T-helper 17 cell (primary cell): ENCODE measurements around the gene STK39. TPM values are rescaled to one million over a fixed set of nuclear protein-coding genes. Genes with fewer than 3 reads are reported as not detected.

Experiments used
- ATAC-seq: fragments of 150-1000 bp; cut with Tn5 transposase; 2 replicates; pipeline ENCODE4 v1.10.0; 2021; ENCODE audit warnings: mild to moderate bottlenecking, moderate library complexity
- DNase-seq, 3 donors: peaks; one replicate each; pipeline versions ENCODE4 v3.0.0 to v3.0.0-alpha.2; 2020 to 2021
- H3K9me3 ChIP-seq: one replicate; pipeline ENCODE4 v1.7.0; 2013; ENCODE audit warnings: low read length, mild to moderate bottlenecking; ENCODE audit not compliant: control insufficient read depth, poor library complexity, severe bottlenecking
- H3K27ac Mint-ChIP-seq: one replicate; pipeline ENCODE4 v1.8.0; 2022; ENCODE audit warnings: mild to moderate bottlenecking, moderate library complexity, mixed read lengths
- H3K27me3 Mint-ChIP-seq: one replicate; pipeline ENCODE4 v1.8.0; 2022; ENCODE audit warnings: mixed read lengths
- H3K36me3 Mint-ChIP-seq: one replicate; pipeline ENCODE4 v1.8.0; 2022; ENCODE audit warnings: low read depth, mixed read lengths
- H3K4me1 Mint-ChIP-seq: one replicate; pipeline ENCODE4 v1.8.0; 2022; ENCODE audit warnings: mild to moderate bottlenecking, mixed read lengths
- H3K4me3 Mint-ChIP-seq: one replicate; pipeline ENCODE4 v1.8.0; 2022; ENCODE audit warnings: mild to moderate bottlenecking, moderate library complexity, mixed read lengths
- total RNA-seq, 4 donors: library from RNA in 2 of 4; stranded (reverse) in 2 of 4; gene quantifications; one replicate each; pipeline ENCODE4 v1.2.3 and lab custom pipeline; 2022 to 2026

STK39 gene
- total RNA-seq, 2 donors from 2014 or later: 24.1 to 26.1 TPM

- H3K9me3 ChIP-seq: no peaks in the 10 kb centered on the region
- ATAC-seq (no peak), DNase-seq (no peak)
- Mint-ChIP-seq H3K27me3 (no peaks in the 10 kb centered on the region), H3K4me3 (no peak overlapping the region), H3K36me3 (no peaks in the 10 kb centered on the region), H3K27ac (no peak overlapping the region), H3K4me1 (peaks cover 32% of the 10 kb centered on the region)
Observed at GRCh38 chr2:168182550-168183249, 64.7 kb downstream of the STK39 start.

DNA sequence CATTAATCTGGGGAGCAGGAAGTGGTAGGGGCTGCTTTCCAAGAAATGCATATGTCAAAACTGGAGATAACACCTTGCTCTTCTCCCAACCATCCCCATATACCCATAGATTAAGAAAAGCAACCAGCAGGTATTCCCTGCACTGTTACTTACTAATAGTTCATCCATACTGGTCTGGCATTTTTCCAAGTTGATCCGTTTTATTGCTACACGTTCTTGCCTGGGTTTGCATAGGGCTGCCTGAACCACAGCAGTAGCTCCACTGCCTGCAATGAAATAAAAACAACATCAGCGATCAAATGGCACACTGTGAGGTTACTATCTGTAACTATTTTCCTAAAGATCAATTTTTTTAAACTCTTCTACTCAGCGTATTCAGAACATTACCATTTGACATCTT is 65.6 kb downstream of the STK39 start:
- no peaks in the 10 kb centered on the region for H3K9me3 ChIP-seq
- Mint-ChIP-seq H3K27ac (peak overlapping the region; percentile 2), H3K27me3 (no peaks in the 10 kb centered on the region), H3K4me3 (no peak overlapping the region), H3K36me3 (no peaks in the 10 kb centered on the region), H3K4me1 (peaks cover 36% of the 10 kb centered on the region)
- ATAC-seq (no peak), DNase-seq (no peak)

DNA sequence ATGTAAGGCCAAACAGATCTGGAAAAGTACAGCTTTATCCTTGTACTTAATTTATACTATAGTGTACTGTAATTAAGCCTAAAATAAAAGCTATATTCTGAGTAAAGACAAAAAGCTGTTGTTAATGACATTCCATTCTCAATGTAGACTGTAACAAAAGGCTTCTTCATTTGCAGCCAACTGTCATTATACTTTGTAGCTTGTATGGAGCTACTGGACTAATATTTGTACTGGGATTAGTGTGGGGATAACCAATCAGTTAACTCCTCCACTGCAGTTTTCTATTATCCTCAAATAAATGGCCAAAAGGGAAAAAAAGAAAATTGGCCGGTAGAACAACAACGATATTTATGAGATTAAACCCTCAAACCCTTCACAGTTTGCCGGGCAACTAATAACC is 66.5 kb downstream of the STK39 start:
- Mint-ChIP-seq H3K4me3 (no peak overlapping the region), H3K27ac (no peak overlapping the region), H3K27me3 (no peaks in the 10 kb centered on the region), H3K4me1 (peaks cover 38% of the 10 kb centered on the region), H3K36me3 (no peaks in the 10 kb centered on the region)
- DNase-seq (no peak), ATAC-seq (no peak)
- no peaks in the 10 kb centered on the region for H3K9me3 ChIP-seq

DNA sequence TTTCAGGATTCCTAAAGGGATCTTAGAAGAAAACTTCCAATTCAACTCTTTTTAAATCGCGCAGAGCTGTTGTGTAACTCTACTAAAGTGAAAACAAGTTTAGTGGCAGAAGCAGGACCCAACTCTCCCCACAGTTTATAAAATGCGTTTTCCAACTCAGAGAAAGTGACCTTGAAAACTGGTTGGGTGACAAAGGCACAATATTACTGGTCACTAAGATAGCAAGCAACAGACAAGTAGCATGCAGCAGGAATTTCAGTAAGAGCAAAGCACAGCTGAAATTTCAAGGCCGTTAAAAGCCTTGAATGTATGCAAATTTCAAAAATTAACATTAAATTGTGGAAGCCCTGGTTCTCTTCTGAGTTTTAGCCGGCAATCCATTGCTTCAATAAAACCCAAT is 66.9 kb downstream of the STK39 start:
- H3K9me3 ChIP-seq: no peaks in the 10 kb centered on the region
- Mint-ChIP-seq H3K36me3 (no peaks in the 10 kb centered on the region), H3K4me1 (peaks cover 37% of the 10 kb centered on the region), H3K4me3 (no peak overlapping the region), H3K27ac (no peak overlapping the region), H3K27me3 (no peaks in the 10 kb centered on the region)
- ATAC-seq (no peak), DNase-seq (no peak)

- Mint-ChIP-seq H3K27ac (no peak overlapping the region), H3K4me1 (peaks cover 42% of the 10 kb centered on the region), H3K4me3 (no peak overlapping the region), H3K27me3 (no peaks in the 10 kb centered on the region), H3K36me3 (no peaks in the 10 kb centered on the region)
- ATAC-seq (no peak), DNase-seq (no peak)
- no peaks in the 10 kb centered on the region for H3K9me3 ChIP-seq
Observed at GRCh38 chr2:168179592-168179991, 67.8 kb downstream of the STK39 start.

- no peak overlapping the region for H3K4me3 Mint-ChIP-seq
- ATAC-seq (no peak), DNase-seq (no peak)
- no peaks in the 10 kb centered on the region for H3K36me3 Mint-ChIP-seq
- H3K9me3 ChIP-seq: no peaks in the 10 kb centered on the region
- H3K27ac Mint-ChIP-seq: no peak overlapping the region
- peaks cover 45% of the 10 kb centered on the region for H3K4me1 Mint-ChIP-seq
- H3K27me3 Mint-ChIP-seq: no peaks in the 10 kb centered on the region
Observed at GRCh38 chr2:168178520-168179324, 68.7 kb downstream of the STK39 start.

- ATAC-seq (peak; percentile 27), DNase-seq (no peak)
- H3K27me3 Mint-ChIP-seq: no peaks in the 10 kb centered on the region
- H3K9me3 ChIP-seq: no peaks in the 10 kb centered on the region
- H3K36me3 Mint-ChIP-seq: no peaks in the 10 kb centered on the region
- peak overlapping the region; percentile 7 for H3K4me3 Mint-ChIP-seq
- peak overlapping the region; percentile 74 for H3K27ac Mint-ChIP-seq
- H3K4me1 Mint-ChIP-seq: peaks cover 34% of the 10 kb centered on the region
Observed at GRCh38 chr2:168176402-168176801, 71.0 kb downstream of the STK39 start.

- Mint-ChIP-seq H3K4me1 (peaks cover 39% of the 10 kb centered on the region), H3K27ac (peak overlapping the region; percentile 74), H3K36me3 (no peaks in the 10 kb centered on the region), H3K27me3 (no peaks in the 10 kb centered on the region), H3K4me3 (no peak overlapping the region)
- DNase-seq (no peak), ATAC-seq (no peak)
- no peaks in the 10 kb centered on the region for H3K9me3 ChIP-seq
Observed at GRCh38 chr2:168175469-168175868, 71.9 kb downstream of the STK39 start.

GRCh38 chr2:168174756-168175155 is 72.6 kb downstream of the STK39 start:
- ATAC-seq (peak; percentile 90), DNase-seq (no peak)
- peaks cover 40% of the 10 kb centered on the region for H3K4me1 Mint-ChIP-seq
- no peaks in the 10 kb centered on the region for H3K9me3 ChIP-seq
- no peaks in the 10 kb centered on the region for H3K36me3 Mint-ChIP-seq
- H3K4me3 Mint-ChIP-seq: peak overlapping the region; percentile 84
- peak overlapping the region; percentile 74 for H3K27ac Mint-ChIP-seq
- H3K27me3 Mint-ChIP-seq: no peaks in the 10 kb centered on the region

- Mint-ChIP-seq H3K4me3 (no peak overlapping the region), H3K36me3 (no peaks in the 10 kb centered on the region), H3K27me3 (no peaks in the 10 kb centered on the region), H3K27ac (no peak overlapping the region), H3K4me1 (peaks cover 36% of the 10 kb centered on the region)
- ATAC-seq (no peak), DNase-seq (no peak)
- no peaks in the 10 kb centered on the region for H3K9me3 ChIP-seq
Observed at GRCh38 chr2:168172071-168172470, 75.3 kb downstream of the STK39 start.

- Mint-ChIP-seq H3K27ac (no peak overlapping the region), H3K36me3 (peaks cover 3% of the 10 kb centered on the region), H3K27me3 (no peaks in the 10 kb centered on the region), H3K4me3 (no peak overlapping the region), H3K4me1 (peaks cover 36% of the 10 kb centered on the region)
- H3K9me3 ChIP-seq: no peaks in the 10 kb centered on the region
- ATAC-seq (no peak), DNase-seq (no peak)
Observed at GRCh38 chr2:168171059-168171762, 76.2 kb downstream of the STK39 start.

DNA sequence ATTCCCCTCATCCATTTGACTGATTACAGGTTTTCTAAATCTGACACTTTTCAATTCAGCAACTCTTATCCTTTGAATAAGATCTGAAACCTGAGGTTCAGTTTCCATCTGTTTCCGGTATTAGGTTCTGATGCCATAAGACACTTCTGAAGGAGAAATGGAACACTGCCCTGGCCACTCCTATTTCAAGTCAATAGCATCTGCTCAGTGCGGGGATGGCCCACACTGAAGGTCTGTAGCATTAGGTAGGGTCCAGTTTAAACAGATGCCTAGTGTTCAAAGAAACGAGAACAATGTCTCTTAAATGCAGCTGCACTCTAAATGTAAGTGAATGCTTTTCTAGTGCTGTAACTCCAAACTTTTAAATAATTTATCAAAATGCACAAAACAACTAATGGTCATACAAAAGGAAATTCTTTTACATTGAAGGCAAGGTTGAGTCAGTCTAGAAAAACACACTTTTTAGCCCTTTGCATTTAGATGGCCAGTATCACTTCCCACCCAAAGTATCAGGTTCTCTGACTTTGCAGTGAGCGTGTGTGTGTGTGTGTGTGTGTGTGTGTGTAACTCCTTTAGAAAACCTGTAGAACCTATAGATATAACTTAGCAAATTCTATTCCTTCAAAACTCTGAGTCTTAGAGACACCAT is 78.2 kb downstream of the STK39 start:
- Mint-ChIP-seq H3K27ac (no peak overlapping the region), H3K36me3 (peaks cover 3% of the 10 kb centered on the region), H3K4me3 (no peak overlapping the region)

More for the DNA sequence above, 78.2 kb downstream of the STK39 start:
- no peaks in the 10 kb centered on the region for H3K9me3 ChIP-seq
- no peak for DNase-seq
- Mint-ChIP-seq H3K4me1 (peaks cover 30% of the 10 kb centered on the region), H3K27me3 (no peaks in the 10 kb centered on the region)
- no peak for ATAC-seq
